Loucy (cell line): ENCODE data around the gene FZR1.

Experiments
- CTCF ChIP-seq: fragments of 200-600 bp; sonication (generic); conservative IDR thresholded peaks from 2 replicates; pipeline ENCODE4 v1.5.1; 2014; ENCODE audit warnings: mild to moderate bottlenecking, antibody characterized with exemption, low read length
- EZH2phosphoT487 ChIP-seq: fragments of 200-600 bp; IDR thresholded peaks from 2 replicates; pipeline ENCODE4 v1.6.1; 2018; ENCODE audit warnings: antibody characterized with exemption, mild to moderate bottlenecking, moderate library complexity, borderline replicate concordance

- TF ChIP-seq CTCF, result no peak
- TF ChIP-seq EZH2phosphoT487, result no peak
These were observed 16.6 kb downstream of the FZR1 start for GRCh38 chr19:3522421-3523360.
